ENCODE measurements around the gene PRDM11. TPM values are rescaled to one million over a fixed set of nuclear protein-coding genes. Genes with fewer than 3 reads are reported as not detected.

PRDM11 gene
- total and polyA plus RNA-seq, 8 donors: 13.6 to 29.6 (median 21.4) TPM

DNA sequence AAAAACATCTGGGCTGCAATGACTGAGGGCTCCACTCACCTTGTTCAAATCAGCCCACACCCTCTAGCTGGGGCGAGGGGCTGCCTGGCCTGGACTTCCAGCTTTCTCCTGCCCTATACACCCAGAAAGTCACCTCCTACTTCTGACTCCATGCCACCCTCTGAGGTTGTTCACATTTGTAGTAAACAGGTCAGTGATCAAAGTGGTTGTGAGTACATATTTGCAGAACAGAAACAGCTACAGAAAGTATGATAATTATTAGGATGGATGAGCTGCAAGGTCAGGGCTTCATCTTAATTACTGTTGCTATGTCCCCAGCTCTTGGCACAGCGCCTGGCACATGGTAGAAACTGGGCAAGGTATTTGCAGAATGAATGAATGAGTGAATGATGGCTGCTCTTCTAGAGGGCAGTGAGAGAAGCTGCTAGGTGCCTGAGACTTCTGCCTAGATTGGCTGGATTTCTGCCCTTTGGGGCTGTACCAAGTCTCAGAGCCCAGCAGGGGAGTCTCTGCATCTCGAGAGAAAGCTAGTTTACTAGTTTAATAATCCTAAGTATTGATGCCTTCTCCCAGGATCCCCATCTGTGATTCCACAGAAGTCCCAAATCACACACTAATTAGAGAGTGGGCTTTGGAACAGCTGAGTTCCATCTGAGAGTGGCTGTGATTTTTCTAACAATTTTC lies 103.7 kb downstream of the PRDM11 start:
- Histone ChIP-seq H3K36me3 (no peaks in the 10 kb centered on the region), H3K4me3 (no peak overlapping the region), H3K9me3 (no peaks in the 10 kb centered on the region), H3K27me3 (no peaks in the 10 kb centered on the region), H3K27ac (no peak overlapping the region), H3K4me1 (no peaks in the 10 kb centered on the region)
- ATAC-seq (no peak), DNase-seq (peak in 2 of 4 donors; percentile 33 to 40)
- intact Hi-C loops (cut with DNase I): no loop called here
- TF ChIP-seq, protein P1, sequence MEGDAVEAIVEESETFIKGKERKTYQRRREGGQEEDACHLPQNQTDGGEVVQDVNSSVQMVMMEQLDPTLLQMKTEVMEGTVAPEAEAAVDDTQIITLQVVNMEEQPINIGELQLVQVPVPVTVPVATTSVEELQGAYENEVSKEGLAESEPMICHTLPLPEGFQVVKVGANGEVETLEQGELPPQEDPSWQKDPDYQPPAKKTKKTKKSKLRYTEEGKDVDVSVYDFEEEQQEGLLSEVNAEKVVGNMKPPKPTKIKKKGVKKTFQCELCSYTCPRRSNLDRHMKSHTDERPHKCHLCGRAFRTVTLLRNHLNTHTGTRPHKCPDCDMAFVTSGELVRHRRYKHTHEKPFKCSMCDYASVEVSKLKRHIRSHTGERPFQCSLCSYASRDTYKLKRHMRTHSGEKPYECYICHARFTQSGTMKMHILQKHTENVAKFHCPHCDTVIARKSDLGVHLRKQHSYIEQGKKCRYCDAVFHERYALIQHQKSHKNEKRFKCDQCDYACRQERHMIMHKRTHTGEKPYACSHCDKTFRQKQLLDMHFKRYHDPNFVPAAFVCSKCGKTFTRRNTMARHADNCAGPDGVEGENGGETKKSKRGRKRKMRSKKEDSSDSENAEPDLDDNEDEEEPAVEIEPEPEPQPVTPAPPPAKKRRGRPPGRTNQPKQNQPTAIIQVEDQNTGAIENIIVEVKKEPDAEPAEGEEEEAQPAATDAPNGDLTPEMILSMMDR (IDR thresholded peaks at IDR 0.05): no peak

DNA sequence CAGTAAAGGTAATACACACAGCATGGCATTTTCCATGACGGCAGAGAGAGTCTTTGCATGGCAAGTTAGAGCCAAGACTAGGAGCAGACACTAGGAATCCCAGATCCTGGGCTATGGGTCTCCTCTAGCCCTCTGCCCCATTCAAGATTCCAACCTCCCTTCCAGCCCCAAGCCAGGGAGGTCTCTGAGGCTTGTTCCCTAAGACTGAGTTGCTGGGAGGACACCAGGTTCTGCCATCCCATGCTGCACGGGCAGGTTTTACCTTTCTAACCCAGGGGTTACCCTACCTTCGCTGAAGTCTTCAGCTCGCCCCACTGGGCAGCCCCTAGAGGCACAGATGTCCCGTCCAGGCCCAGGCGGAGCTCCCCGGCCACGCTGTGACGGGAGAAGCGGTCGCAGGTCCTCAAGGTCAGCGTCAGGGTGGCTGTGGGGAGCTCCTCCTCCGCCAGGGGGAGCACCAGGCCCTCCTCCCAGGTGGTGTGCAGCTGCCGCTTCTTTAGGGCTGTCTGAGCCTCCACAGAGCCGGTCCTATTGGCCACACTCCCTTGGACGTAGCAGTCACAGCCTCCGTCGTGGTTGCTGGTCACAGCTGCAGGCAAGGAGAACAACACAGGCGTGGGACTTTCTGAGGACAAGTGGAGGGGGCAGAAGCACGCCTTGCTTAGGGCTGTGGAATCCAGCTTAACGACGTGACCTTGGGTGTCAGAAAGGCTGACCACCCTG lies 105.9 kb downstream of the PRDM11 start:
- DNase-seq (peak in 2 of 4 donors; percentile 22 to 75), ATAC-seq (peak; percentile 69)
- H3K4me1 ChIP-seq: no peaks in the 10 kb centered on the region
- TF ChIP-seq, protein P1 (IDR thresholded peaks at IDR 0.05): peak; percentile 26 to 53
- no peaks in the 10 kb centered on the region for H3K27me3 ChIP-seq
- no peaks in the 10 kb centered on the region for H3K9me3 ChIP-seq
- H3K36me3 ChIP-seq: no peaks in the 10 kb centered on the region
- H3K4me3 ChIP-seq: no peak overlapping the region
- H3K27ac ChIP-seq: no peak overlapping the region
- intact Hi-C loops (cut with DNase I): no loop called here

DNA sequence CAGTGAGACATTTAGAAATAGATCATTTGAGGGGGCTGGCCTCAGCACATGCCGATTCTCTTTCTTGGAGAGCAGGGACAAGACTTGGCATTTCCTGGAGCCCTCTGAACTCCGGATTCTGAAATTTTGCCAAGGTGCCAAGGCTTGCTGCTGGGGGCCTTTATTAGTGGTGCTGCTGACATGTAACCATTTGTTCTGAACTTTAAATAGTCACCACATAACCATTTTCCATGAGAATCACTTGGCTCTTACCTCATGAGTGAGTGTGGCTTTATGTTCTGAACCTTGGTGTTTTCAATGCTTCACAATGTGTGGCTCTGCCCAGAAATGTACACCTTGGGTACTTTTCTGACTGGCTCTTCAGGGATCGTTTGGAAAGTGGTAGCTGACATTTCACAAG lies 106.4 kb downstream of the PRDM11 start:
- no peak for ATAC-seq
- no peaks in the 10 kb centered on the region for H3K9me3 ChIP-seq
- intact Hi-C loops (cut with DNase I): no loop called here
- DNase-seq: no peak
- no peak overlapping the region for H3K4me3 ChIP-seq
- H3K27ac ChIP-seq: no peak overlapping the region
- TF ChIP-seq, protein P1 (IDR thresholded peaks at IDR 0.05): no peak
- no peaks in the 10 kb centered on the region for H3K27me3 ChIP-seq
- H3K36me3 ChIP-seq: no peaks in the 10 kb centered on the region
- no peaks in the 10 kb centered on the region for H3K4me1 ChIP-seq

DNA sequence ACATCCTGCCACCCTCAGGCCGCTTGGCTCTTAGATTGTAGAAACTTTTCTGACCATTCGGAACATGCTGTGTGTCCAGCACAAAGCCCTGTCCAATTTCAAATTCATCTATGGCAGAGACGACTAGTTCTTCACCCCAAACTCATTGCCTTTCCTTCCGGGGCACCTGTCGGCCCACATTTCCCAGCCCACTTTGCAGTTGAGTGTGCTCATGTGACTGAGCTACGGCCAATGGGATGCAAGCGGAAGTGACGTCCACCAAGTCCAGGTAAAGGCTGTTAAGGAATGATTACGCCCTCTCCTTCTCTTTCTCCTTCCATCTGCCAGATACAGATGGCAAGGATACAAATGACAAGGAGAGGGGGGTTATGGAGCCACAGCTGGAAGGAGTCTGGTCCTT lies 107.2 kb downstream of the PRDM11 start:
- TF ChIP-seq, protein P1 (IDR thresholded peaks at IDR 0.05): no peak
- Histone ChIP-seq H3K36me3 (no peaks in the 10 kb centered on the region), H3K27ac (no peak overlapping the region), H3K4me3 (no peak overlapping the region), H3K4me1 (no peaks in the 10 kb centered on the region), H3K9me3 (no peaks in the 10 kb centered on the region), H3K27me3 (no peaks in the 10 kb centered on the region)
- DNase-seq: no peak
- intact Hi-C loops (cut with DNase I): no loop called here
- ATAC-seq: no peak

DNA sequence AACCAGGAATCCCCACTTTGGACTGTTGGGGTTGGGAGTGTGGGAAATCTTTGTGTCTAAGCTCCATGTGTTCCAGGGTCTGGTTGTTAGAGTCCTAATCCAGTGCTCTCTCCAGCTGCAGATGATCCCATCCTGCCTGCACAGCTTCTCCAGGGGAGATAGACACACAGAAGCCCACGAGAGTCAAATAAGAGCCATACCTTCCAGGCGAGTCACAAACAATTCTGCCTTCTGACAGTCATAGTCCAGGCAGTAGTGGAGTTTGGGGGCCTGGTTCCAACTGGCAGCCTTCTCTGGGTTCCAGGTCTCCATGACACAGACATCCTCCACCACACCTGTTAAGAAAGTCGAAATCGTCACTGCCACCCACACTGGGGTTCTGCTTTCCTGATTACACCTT lies 107.6 kb downstream of the PRDM11 start:
- ATAC-seq (no peak), DNase-seq (no peak)
- H3K4me1 ChIP-seq: no peaks in the 10 kb centered on the region
- intact Hi-C loops (cut with DNase I): no loop called here
- H3K9me3 ChIP-seq: no peaks in the 10 kb centered on the region
- H3K36me3 ChIP-seq: no peaks in the 10 kb centered on the region
- TF ChIP-seq, protein P1 (IDR thresholded peaks at IDR 0.05): no peak
- no peak overlapping the region for H3K4me3 ChIP-seq
- H3K27me3 ChIP-seq: no peaks in the 10 kb centered on the region
- H3K27ac ChIP-seq: no peak overlapping the region

Measured in left lung (tissue), 10 donors.